Mesendoderm (in vitro differentiated cells): Measurements from ENCODE around the gene GNG12.
A peak's percentile ranks its signal among the peaks of the same experiment; 100 is the strongest.

Source experiments
- DNase-seq: peaks from one replicate; pipeline ENCODE4 v3.0.0; 2013
- H2AK5ac ChIP-seq: 2 replicates; pipeline ENCODE4 v1.6.1; 2013; ENCODE audit warnings: low read length, inconsistent platforms
- H2BK120ac ChIP-seq: 2 replicates; pipeline ENCODE4 v1.6.1; 2013; ENCODE audit warnings: low read depth, mild to moderate bottlenecking, low read length, moderate library complexity, mixed read lengths
- H2BK15ac ChIP-seq: replicated peaks from 2 replicates; pipeline ENCODE4 v1.6.1; 2013; ENCODE audit warnings: low read depth, mild to moderate bottlenecking, moderate library complexity
- H2BK5ac ChIP-seq: 2 replicates; pipeline ENCODE4 v1.6.1; 2013; ENCODE audit warnings: low read length, inconsistent platforms
- H3K18ac ChIP-seq: 2 replicates; pipeline ENCODE4 v1.6.1; 2013; ENCODE audit warnings: mild to moderate bottlenecking, low read length, mixed read lengths
- H3K23ac ChIP-seq: one replicate; pipeline ENCODE4 v1.6.1; 2013; ENCODE audit warnings: low read length
- H3K27ac ChIP-seq: 2 replicates; pipeline ENCODE4 v1.5.1; 2013; ENCODE audit warnings: low read depth, mild to moderate bottlenecking, inconsistent platforms, low read length, moderate library complexity
- H3K27me3 ChIP-seq: 2 replicates; pipeline ENCODE4 v1.6.1; 2013; ENCODE audit warnings: low read length, control low read depth, mild to moderate bottlenecking, inconsistent platforms; ENCODE audit not compliant: insufficient read depth, poor library complexity
- H3K36me3 ChIP-seq: 2 replicates; pipeline ENCODE4 v1.6.1; 2013; ENCODE audit warnings: low read length, inconsistent platforms; ENCODE audit not compliant: control insufficient read depth, insufficient read depth
- H3K4ac ChIP-seq: one replicate; pipeline ENCODE4 v1.6.1; 2013; ENCODE audit warnings: low read depth, mild to moderate bottlenecking, low read length, moderate library complexity
- H3K4me1 ChIP-seq: 2 replicates; pipeline ENCODE4 v1.6.1; 2013; ENCODE audit warnings: low read depth, low read length, inconsistent platforms; ENCODE audit not compliant: control insufficient read depth
- H3K4me2 ChIP-seq: 2 replicates; pipeline ENCODE4 v1.6.1; 2013; ENCODE audit warnings: low read length
- H3K4me3 ChIP-seq: 2 replicates; pipeline ENCODE4 v1.5.1; 2013; ENCODE audit warnings: mild to moderate bottlenecking, low read length
- H3K56ac ChIP-seq: one replicate; pipeline ENCODE4 v1.6.1; 2013; ENCODE audit warnings: low read length
- H3K79me1 ChIP-seq: 2 replicates; pipeline ENCODE4 v1.6.1; 2013; ENCODE audit warnings: low read length, inconsistent platforms
- H3K79me2 ChIP-seq: 2 replicates; pipeline ENCODE4 v1.6.1; 2013; ENCODE audit warnings: mild to moderate bottlenecking, low read length; ENCODE audit not compliant: control insufficient read depth, insufficient read depth
- H3K9ac ChIP-seq: 2 replicates; pipeline ENCODE4 v1.6.1; 2013; ENCODE audit warnings: low read length, inconsistent platforms
- H4K5ac ChIP-seq: one replicate; pipeline ENCODE4 v1.6.1; 2013; ENCODE audit warnings: low read length
- H4K8ac ChIP-seq: one replicate; pipeline ENCODE4 v1.6.1; 2013; ENCODE audit warnings: low read depth, mild to moderate bottlenecking, control low read depth, low read length, moderate library complexity
- WGBS: extraction: QIAGEN DNeasy Blood & Tissue Kit; methylation state at CpG from one replicate; pipeline ENCODE4 v1.1.7; 2013; ENCODE audit warnings: low lambda C conversion rate, missing lambda C conversion rate; ENCODE audit not compliant: insufficient coverage; ENCODE audit errors: extremely low coverage; 5-methylcytosine and 5-hydroxymethylcytosine counted together

Gene GNG12

DNA sequence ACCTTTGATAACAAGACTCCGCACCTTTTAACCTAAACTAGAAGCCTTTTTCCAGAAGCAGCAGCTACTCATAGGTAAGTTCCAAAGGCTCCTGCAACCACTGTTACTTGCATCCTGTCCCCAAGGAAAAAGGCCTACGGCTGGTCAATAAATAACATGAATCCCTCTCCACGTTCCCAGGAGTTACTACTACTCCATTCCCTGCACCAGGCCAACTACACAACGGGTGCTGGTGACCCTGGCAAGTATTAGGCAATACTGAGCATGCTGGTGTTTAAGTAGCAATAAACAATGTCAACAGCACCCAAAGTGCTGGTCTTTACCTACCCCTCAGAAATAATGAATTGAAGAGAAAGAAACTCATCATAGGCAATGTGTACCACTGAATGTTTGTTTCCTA, 7.7 kb downstream of the GNG12 start:
- Histone ChIP-seq H3K23ac (no peak overlapping the region), H3K4me2 (no peak overlapping the region), H3K56ac (no peak overlapping the region), H4K8ac (no peak overlapping the region), H2BK120ac (no peak overlapping the region), H3K9ac (no peak overlapping the region), H4K5ac (no peak overlapping the region), H3K79me2 (no peaks in the 10 kb centered on the region), H3K27me3 (no peaks in the 10 kb centered on the region), H2BK5ac (no peak overlapping the region), H3K79me1 (no peaks in the 10 kb centered on the region), H3K36me3 (no peaks in the 10 kb centered on the region), H3K18ac (no peak overlapping the region), H2BK15ac (no peak overlapping the region), H3K4ac (no peak overlapping the region), H2AK5ac (no peak overlapping the region), H3K4me3 (no peak overlapping the region), H3K4me1 (no peaks in the 10 kb centered on the region), H3K27ac (no peak overlapping the region)
- no peak for DNase-seq
- no CpG with 5 or more reads among the region's 4 CpGs for WGBS

DNA sequence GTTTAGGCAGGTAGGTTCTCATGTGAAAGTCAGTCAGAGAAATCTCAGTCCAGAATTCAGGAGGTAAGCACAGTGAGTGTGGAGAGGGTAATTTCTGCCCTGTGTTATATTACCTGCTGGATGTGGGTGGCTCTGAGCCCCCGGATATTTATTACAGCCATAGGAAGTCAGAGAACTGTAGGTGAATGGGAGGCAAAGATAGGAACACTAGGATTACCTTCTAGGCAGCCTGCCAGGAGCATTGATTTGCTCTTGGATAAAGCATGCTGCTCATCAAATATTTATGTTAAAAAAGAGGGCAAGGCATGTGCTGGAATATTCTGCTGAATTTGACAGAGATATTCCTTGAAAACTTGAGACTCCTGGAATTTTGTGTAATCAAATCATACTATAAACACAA, 8.5 kb downstream of the GNG12 start:
- Histone ChIP-seq H3K4me3 (no peak overlapping the region), H3K23ac (no peak overlapping the region), H3K36me3 (no peaks in the 10 kb centered on the region), H3K79me2 (no peaks in the 10 kb centered on the region), H3K9ac (no peak overlapping the region), H3K4me2 (no peak overlapping the region), H3K27ac (no peak overlapping the region), H3K4ac (no peak overlapping the region), H2BK5ac (no peak overlapping the region), H3K18ac (no peak overlapping the region), H2AK5ac (no peak overlapping the region), H3K79me1 (no peaks in the 10 kb centered on the region), H2BK120ac (no peak overlapping the region), H3K27me3 (no peaks in the 10 kb centered on the region), H4K8ac (no peak overlapping the region), H3K4me1 (no peaks in the 10 kb centered on the region), H2BK15ac (no peak overlapping the region), H4K5ac (no peak overlapping the region), H3K56ac (no peak overlapping the region)
- no peak for DNase-seq
- no CpG with 5 or more reads among the region's 1 CpG for WGBS

DNA sequence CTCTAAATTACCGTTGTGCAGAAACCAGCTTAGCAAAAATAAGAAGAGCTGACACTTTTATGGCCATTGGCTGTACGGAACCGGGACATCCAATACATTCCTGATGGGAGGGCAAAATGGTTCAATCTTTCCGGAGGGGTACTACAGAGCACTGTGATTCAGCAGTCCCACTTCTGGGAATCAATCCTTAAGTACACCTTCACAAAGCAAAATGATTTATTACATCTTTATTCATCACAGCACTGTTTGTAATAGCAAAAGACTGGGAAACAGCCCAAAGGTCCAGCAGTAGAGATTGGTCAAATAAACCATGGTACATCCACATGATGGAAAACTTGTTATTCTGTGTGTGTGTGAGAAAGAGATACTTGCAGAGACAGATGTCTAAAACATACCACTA, 9.7 kb downstream of the GNG12 start:
- DNase-seq, result no peak
- no peaks in the 10 kb centered on the region for H3K79me2 ChIP-seq
- no peak overlapping the region for H3K18ac ChIP-seq
- no peak overlapping the region for H4K5ac ChIP-seq
- H3K27me3 ChIP-seq, result no peaks in the 10 kb centered on the region
- H3K4me2 ChIP-seq, result no peak overlapping the region
- H3K4ac ChIP-seq, result no peak overlapping the region
- no peak overlapping the region for H4K8ac ChIP-seq
- H3K23ac ChIP-seq, result no peak overlapping the region
- H2BK15ac ChIP-seq, result no peak overlapping the region
- no peaks in the 10 kb centered on the region for H3K79me1 ChIP-seq
- H3K56ac ChIP-seq, result no peak overlapping the region
- H2BK120ac ChIP-seq, result no peak overlapping the region
- H3K4me1 ChIP-seq, result no peaks in the 10 kb centered on the region
- H3K36me3 ChIP-seq, result no peaks in the 10 kb centered on the region
- H3K27ac ChIP-seq, result no peak overlapping the region
- H3K4me3 ChIP-seq, result no peak overlapping the region
- WGBS, result no CpG with 5 or more reads among the region's 4 CpGs
- H2AK5ac ChIP-seq, result no peak overlapping the region
- no peak overlapping the region for H3K9ac ChIP-seq
- no peak overlapping the region for H2BK5ac ChIP-seq

DNA sequence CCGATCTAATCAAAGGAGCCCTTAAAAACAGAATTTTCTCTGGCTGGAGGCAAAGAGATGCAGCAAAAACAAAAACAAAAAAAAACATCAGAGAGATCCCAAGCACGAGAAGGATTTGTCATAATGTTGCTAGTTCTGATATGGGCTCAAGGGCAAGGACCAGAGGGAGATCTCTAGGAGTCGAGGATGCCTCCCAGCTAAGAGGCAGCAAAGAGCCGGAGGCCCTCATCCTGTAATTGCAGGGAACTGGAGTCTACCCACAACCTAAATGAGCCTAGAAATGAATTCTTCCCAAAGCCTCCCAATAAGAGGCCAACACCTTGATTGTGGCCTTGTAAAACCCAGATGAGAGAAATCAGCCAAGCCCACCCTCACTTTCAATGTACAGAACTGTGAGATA, 12.0 kb downstream of the GNG12 start:
- Histone ChIP-seq H3K4ac (no peak overlapping the region), H4K5ac (no peak overlapping the region), H3K56ac (no peak overlapping the region), H3K18ac (no peak overlapping the region), H4K8ac (no peak overlapping the region), H3K27ac (no peak overlapping the region), H3K9ac (no peak overlapping the region), H3K4me3 (no peak overlapping the region), H3K4me1 (no peaks in the 10 kb centered on the region), H3K79me2 (no peaks in the 10 kb centered on the region), H3K27me3 (no peaks in the 10 kb centered on the region), H3K79me1 (no peaks in the 10 kb centered on the region), H2BK15ac (no peak overlapping the region), H2BK120ac (no peak overlapping the region), H3K36me3 (no peaks in the 10 kb centered on the region), H3K23ac (no peak overlapping the region), H2BK5ac (no peak overlapping the region), H2AK5ac (no peak overlapping the region), H3K4me2 (no peak overlapping the region)
- WGBS, result no CpG with 5 or more reads among the region's 4 CpGs
- no peak for DNase-seq

DNA sequence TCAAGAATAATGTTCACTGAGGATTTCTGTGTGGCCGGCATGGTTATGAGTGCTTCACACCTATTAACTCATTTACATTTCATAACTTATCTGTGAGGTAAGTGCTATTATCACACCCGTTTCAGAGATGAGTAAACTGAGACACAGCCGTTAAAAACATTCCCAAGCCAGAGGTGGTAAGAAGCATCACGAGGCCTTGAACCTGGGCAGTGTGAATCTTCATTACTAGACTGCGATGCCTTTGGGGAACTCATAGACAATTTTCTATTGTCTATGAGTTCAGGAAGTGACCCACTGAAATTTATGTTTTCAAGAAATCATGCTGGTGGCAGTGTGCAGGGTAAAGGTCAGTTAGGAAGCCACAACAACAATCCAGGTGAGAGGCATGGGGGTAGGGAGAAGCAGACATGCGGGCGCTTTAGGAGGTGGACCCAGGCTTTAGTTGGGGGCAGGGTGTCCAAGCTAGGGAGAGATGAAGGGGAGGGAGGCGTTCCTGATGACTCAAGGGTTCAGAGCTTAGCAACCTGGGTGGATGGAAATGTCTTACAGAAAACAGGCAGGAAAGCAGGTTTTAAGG, 14.5 kb downstream of the GNG12 start:
- H3K18ac ChIP-seq, result no peak overlapping the region
- H4K5ac ChIP-seq, result no peak overlapping the region
- no peaks in the 10 kb centered on the region for H3K79me1 ChIP-seq
- H3K56ac ChIP-seq, result peak overlapping the region; percentile 20
- no peak overlapping the region for H3K4me2 ChIP-seq
- no peaks in the 10 kb centered on the region for H3K4me1 ChIP-seq
- H2AK5ac ChIP-seq, result no peak overlapping the region
- peak; percentile 55 for DNase-seq
- H3K23ac ChIP-seq, result no peak overlapping the region
- H3K79me2 ChIP-seq, result no peaks in the 10 kb centered on the region
- H3K27me3 ChIP-seq, result no peaks in the 10 kb centered on the region
- H2BK5ac ChIP-seq, result no peak overlapping the region
- no peak overlapping the region for H3K4ac ChIP-seq
- H2BK15ac ChIP-seq, result no peak overlapping the region
- no peak overlapping the region for H4K8ac ChIP-seq
- H3K27ac ChIP-seq, result no peak overlapping the region
- no peak overlapping the region for H2BK120ac ChIP-seq
- WGBS, result no CpG with 5 or more reads among the region's 8 CpGs
- no peak overlapping the region for H3K9ac ChIP-seq
- H3K36me3 ChIP-seq, result no peaks in the 10 kb centered on the region
- H3K4me3 ChIP-seq, result no peak overlapping the region

DNA sequence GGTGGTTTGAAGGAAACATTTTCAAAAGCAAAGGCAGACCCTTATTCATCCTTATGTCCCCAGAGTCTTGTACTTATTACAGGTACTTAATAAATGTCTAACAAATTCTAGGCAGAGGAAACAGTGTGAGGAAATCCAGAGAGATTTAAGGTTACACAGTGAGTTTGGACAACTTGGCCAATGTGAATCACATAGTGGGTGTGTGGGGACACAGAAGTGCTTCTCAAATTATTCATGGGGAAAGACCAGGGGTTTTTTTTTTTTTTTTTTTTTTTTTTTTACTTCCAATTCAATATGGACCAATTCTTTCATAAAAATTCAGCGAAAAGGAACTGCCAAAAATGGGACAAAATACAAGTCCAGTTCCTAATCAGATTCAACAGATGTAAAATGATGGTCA, 15.1 kb downstream of the GNG12 start:
- DNase-seq, result no peak
- no peak overlapping the region for H3K4me2 ChIP-seq
- H2BK5ac ChIP-seq, result no peak overlapping the region
- H3K79me1 ChIP-seq, result no peaks in the 10 kb centered on the region
- H2AK5ac ChIP-seq, result no peak overlapping the region
- no peak overlapping the region for H3K27ac ChIP-seq
- H3K4me3 ChIP-seq, result no peak overlapping the region
- no CpG with 5 or more reads among the region's 1 CpG for WGBS
- H4K8ac ChIP-seq, result no peak overlapping the region
- H3K18ac ChIP-seq, result no peak overlapping the region
- no peaks in the 10 kb centered on the region for H3K79me2 ChIP-seq
- H3K23ac ChIP-seq, result no peak overlapping the region
- H2BK120ac ChIP-seq, result no peak overlapping the region
- H4K5ac ChIP-seq, result no peak overlapping the region
- no peaks in the 10 kb centered on the region for H3K27me3 ChIP-seq
- H3K4ac ChIP-seq, result no peak overlapping the region
- no peak overlapping the region for H3K9ac ChIP-seq
- H2BK15ac ChIP-seq, result no peak overlapping the region
- H3K56ac ChIP-seq, result no peak overlapping the region
- H3K4me1 ChIP-seq, result no peaks in the 10 kb centered on the region
- no peaks in the 10 kb centered on the region for H3K36me3 ChIP-seq
